ENCODE results near the gene PLEK.

PLEK gene

DNA sequence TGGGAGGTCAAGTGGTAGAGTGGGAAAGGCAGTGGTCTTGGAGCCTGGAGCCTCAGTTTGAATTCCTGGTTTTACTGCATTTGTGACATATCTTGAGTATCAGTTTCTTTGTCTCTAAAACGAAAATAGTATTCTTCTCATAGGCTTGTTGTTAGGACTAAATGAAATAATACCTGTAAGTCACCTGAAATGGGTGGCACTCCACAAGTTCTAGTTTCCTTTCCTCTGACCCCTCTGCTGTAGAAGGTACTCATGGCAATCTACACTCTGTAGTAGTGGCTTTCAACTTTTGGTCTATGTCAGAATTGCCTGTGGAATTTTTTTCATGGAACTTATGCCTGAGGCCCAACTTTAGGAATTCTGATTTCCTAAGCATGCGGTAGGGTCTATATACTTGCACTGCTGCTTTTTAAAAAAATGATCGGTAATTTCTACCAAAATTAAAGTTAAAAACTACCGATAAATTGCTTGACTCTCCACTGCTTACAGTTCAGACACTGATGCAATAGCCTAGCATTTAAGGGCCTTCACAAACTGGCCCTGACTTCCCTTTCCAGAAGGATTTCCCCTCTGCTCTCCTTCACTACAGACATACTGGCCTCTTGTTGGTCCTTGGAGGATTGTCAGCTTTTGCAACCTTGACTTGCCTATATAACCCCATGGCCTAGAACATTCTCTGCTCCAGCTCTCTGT lies 47.2 kb downstream of the PLEK start:
- peak overlapping the region; percentile 74 for H3K4me3 Mint-ChIP-seq
- H3K4me1 Mint-ChIP-seq, result peaks cover 77% of the 10 kb centered on the region
- H3K9me3 Mint-ChIP-seq, result peaks cover 8% of the 10 kb centered on the region
- peaks cover 12% of the 10 kb centered on the region for H3K36me3 Mint-ChIP-seq
- H3K27me3 Mint-ChIP-seq, result no peaks in the 10 kb centered on the region
- peak overlapping the region; percentile 83 for H3K27ac Mint-ChIP-seq
- ATAC-seq, result no peak

GRCh38 chr2:68413466-68413865 lies 48.4 kb downstream of the PLEK start:
- Mint-ChIP-seq H3K4me1 (peaks cover 79% of the 10 kb centered on the region), H3K9me3 (no peaks in the 10 kb centered on the region), H3K36me3 (peaks cover under 1% of the 10 kb centered on the region), H3K4me3 (no peak overlapping the region), H3K27ac (peak overlapping the region; percentile 3), H3K27me3 (no peaks in the 10 kb centered on the region)
- no peak for ATAC-seq

GRCh38 chr2:68414452-68414851 lies 49.4 kb downstream of the PLEK start:
- no peak for ATAC-seq
- no peak overlapping the region for H3K4me3 Mint-ChIP-seq
- no peaks in the 10 kb centered on the region for H3K36me3 Mint-ChIP-seq
- H3K27me3 Mint-ChIP-seq, result no peaks in the 10 kb centered on the region
- H3K27ac Mint-ChIP-seq, result no peak overlapping the region
- H3K4me1 Mint-ChIP-seq, result peaks cover 80% of the 10 kb centered on the region
- no peaks in the 10 kb centered on the region for H3K9me3 Mint-ChIP-seq

DNA sequence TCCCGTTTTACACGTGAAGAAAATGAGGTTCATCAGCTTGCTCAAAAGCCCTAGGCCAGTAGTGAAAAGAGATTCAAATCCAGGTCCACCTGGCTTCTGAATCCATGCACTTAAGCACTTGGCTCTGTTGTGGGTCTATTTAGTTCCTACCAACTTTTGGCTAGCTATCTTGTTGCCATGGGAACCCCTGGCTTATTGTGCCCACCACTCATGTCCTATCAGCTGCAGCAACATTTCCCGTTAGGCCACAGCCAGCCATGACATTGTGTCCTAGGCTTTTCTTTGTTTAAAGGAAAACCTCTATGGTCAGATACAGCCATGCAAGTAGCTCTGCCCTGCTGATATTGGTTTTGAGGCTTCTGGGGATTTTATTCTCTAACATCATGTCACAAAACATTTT lies 49.8 kb downstream of the PLEK start:
- H3K9me3 Mint-ChIP-seq, result no peaks in the 10 kb centered on the region
- no peaks in the 10 kb centered on the region for H3K27me3 Mint-ChIP-seq
- H3K27ac Mint-ChIP-seq, result no peak overlapping the region
- no peaks in the 10 kb centered on the region for H3K36me3 Mint-ChIP-seq
- H3K4me3 Mint-ChIP-seq, result no peak overlapping the region
- no peak for ATAC-seq
- H3K4me1 Mint-ChIP-seq, result peaks cover 80% of the 10 kb centered on the region

DNA sequence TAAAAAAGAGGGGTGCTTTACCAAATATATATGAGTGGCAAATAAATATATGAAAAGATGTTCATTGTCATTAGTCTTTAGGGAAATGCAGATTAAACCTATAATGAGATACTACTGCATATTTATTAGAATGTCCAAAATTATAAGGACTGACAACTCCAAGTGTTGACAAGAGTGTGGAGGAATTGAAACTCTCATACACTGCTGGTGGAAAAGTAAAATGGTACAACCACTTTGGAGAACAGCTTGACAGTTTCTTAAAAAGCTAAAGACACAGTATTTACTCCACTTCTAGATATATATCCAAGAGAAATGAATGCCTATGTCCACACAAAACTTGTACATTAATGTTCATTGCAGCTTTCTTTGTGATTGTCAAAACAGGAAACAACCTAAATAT lies 50.4 kb downstream of the PLEK start:
- Mint-ChIP-seq H3K4me1 (peaks cover 77% of the 10 kb centered on the region), H3K36me3 (no peaks in the 10 kb centered on the region), H3K27ac (no peak overlapping the region), H3K4me3 (no peak overlapping the region), H3K9me3 (no peaks in the 10 kb centered on the region), H3K27me3 (no peaks in the 10 kb centered on the region)
- no peak for ATAC-seq

GRCh38 chr2:68416081-68416675 lies 51.1 kb downstream of the PLEK start:
- H3K27me3 Mint-ChIP-seq, result no peaks in the 10 kb centered on the region
- H3K27ac Mint-ChIP-seq, result peak overlapping the region; percentile 72
- H3K9me3 Mint-ChIP-seq, result no peaks in the 10 kb centered on the region
- H3K4me3 Mint-ChIP-seq, result no peak overlapping the region
- peaks cover 78% of the 10 kb centered on the region for H3K4me1 Mint-ChIP-seq
- no peak for ATAC-seq
- H3K36me3 Mint-ChIP-seq, result no peaks in the 10 kb centered on the region

DNA sequence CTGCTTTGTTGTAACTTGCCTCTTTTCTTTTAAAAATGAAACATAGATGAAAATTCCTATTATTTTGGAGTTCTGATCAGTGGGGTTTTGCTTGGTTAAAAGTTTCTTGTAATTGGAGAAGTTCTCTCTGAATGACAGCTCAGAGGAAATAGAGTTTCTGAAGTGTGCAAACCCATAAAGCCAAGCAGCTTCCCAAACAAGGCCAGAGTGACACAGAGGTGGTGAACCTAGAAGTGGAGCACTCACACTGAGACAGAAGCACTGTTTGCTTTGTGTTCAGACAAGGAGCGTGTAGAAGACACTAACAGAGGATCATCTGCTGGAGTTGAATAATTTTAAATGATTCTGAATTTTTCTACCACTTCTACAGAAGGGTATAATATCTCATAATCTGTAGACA lies 52.8 kb downstream of the PLEK start:
- H3K27me3 Mint-ChIP-seq, result no peaks in the 10 kb centered on the region
- H3K36me3 Mint-ChIP-seq, result no peaks in the 10 kb centered on the region
- peak overlapping the region; percentile 72 for H3K27ac Mint-ChIP-seq
- ATAC-seq, result no peak
- H3K9me3 Mint-ChIP-seq, result no peaks in the 10 kb centered on the region
- peaks cover 71% of the 10 kb centered on the region for H3K4me1 Mint-ChIP-seq
- no peak overlapping the region for H3K4me3 Mint-ChIP-seq

- Mint-ChIP-seq H3K9me3 (no peaks in the 10 kb centered on the region), H3K4me1 (peaks cover 66% of the 10 kb centered on the region), H3K27me3 (no peaks in the 10 kb centered on the region), H3K36me3 (no peaks in the 10 kb centered on the region), H3K27ac (peak overlapping the region; percentile 72), H3K4me3 (no peak overlapping the region)
- no peak for ATAC-seq
These were observed 53.3 kb downstream of the PLEK start for GRCh38 chr2:68418419-68418818.

- H3K4me1 Mint-ChIP-seq, result peaks cover 62% of the 10 kb centered on the region
- no peaks in the 10 kb centered on the region for H3K36me3 Mint-ChIP-seq
- peak; percentile 53 for ATAC-seq
- H3K9me3 Mint-ChIP-seq, result no peaks in the 10 kb centered on the region
- no peaks in the 10 kb centered on the region for H3K27me3 Mint-ChIP-seq
- peak overlapping the region; percentile 72 for H3K27ac Mint-ChIP-seq
- H3K4me3 Mint-ChIP-seq, result no peak overlapping the region
These were observed 53.8 kb downstream of the PLEK start for GRCh38 chr2:68418855-68419254.

DNA sequence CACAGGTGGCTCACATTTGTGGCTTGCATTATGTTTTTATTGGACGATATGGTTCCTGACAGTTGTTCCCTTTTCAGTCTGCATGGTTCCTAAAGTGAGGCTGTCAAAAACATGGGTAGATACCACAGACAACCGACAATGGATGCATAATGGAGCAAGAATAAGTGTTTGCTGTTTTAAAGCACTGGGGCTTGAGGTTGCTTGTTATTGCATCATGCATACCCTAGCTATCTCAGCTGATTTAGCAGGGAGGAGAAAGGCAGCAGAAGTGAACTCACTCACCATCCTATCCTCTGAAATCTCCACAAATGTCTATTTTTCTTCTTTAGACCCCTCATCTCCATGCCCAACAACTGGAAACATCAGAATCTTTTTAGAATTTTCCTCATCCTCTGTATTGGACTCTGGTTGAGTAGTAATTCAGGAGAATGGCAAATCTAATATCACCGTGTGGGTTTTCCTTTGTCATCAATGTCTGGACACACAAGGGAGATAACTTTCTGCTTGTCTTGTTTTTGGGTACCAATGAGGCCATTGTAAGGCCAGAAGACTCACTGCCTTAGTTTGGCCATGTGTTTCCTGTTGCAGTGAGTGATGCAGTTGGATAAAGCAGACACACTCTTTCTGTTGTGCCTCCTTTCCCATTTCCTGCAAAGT lies 55.3 kb downstream of the PLEK start:
- ATAC-seq, result no peak
- H3K27me3 Mint-ChIP-seq, result no peaks in the 10 kb centered on the region
- no peaks in the 10 kb centered on the region for H3K36me3 Mint-ChIP-seq
- peak overlapping the region; percentile 9 for H3K27ac Mint-ChIP-seq
- H3K4me3 Mint-ChIP-seq, result no peak overlapping the region
- no peaks in the 10 kb centered on the region for H3K9me3 Mint-ChIP-seq
- H3K4me1 Mint-ChIP-seq, result peaks cover 60% of the 10 kb centered on the region

DNA sequence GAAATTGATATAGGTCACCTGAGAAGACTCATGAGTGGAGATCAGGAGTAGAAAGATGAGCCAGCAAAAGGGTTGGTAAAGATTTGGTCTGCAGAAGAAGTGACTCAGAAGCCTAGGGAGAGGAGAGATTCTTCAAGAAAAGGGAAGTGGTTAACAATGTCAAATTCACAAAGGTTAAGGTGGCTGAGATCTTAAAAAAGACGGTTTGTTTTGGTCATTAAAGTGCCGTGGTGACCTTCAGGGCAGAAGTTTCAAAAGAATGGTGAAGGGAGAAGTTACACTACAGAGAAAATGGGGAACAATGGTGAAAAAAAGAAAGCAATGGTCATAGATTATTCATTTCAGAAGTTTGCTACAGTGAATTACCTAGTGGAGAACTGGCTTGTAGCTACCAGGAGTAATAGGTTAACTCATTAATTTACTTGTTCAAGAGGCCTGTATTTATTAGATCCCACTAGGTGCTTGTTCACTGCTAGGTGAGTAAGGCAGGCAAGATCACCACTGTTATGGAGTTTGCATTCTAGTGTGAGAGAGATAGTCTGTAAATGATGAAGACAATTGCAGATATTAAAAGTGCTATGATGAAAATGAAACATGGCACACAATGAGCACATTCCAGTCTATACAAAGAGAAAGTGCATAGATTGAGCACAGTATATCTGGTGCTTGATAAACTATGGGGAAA lies 59.0 kb downstream of the PLEK start:
- Mint-ChIP-seq H3K4me1 (peaks cover 49% of the 10 kb centered on the region), H3K9me3 (no peaks in the 10 kb centered on the region), H3K27ac (no peak overlapping the region), H3K36me3 (no peaks in the 10 kb centered on the region), H3K27me3 (no peaks in the 10 kb centered on the region), H3K4me3 (no peak overlapping the region)
- peak; percentile 94 for ATAC-seq

GRCh38 chr2:68425503-68425902 lies 60.4 kb downstream of the PLEK start:
- H3K4me3 Mint-ChIP-seq, result no peak overlapping the region
- no peaks in the 10 kb centered on the region for H3K27me3 Mint-ChIP-seq
- H3K4me1 Mint-ChIP-seq, result peaks cover 38% of the 10 kb centered on the region
- H3K9me3 Mint-ChIP-seq, result no peaks in the 10 kb centered on the region
- no peak for ATAC-seq
- no peak overlapping the region for H3K27ac Mint-ChIP-seq
- no peaks in the 10 kb centered on the region for H3K36me3 Mint-ChIP-seq

- peaks cover 29% of the 10 kb centered on the region for H3K4me1 Mint-ChIP-seq
- H3K27ac Mint-ChIP-seq, result peak overlapping the region; percentile 47
- no peaks in the 10 kb centered on the region for H3K27me3 Mint-ChIP-seq
- H3K4me3 Mint-ChIP-seq, result no peak overlapping the region
- ATAC-seq, result no peak
- H3K36me3 Mint-ChIP-seq, result no peaks in the 10 kb centered on the region
- no peaks in the 10 kb centered on the region for H3K9me3 Mint-ChIP-seq
These were observed 61.4 kb downstream of the PLEK start for GRCh38 chr2:68426446-68426845.

DNA sequence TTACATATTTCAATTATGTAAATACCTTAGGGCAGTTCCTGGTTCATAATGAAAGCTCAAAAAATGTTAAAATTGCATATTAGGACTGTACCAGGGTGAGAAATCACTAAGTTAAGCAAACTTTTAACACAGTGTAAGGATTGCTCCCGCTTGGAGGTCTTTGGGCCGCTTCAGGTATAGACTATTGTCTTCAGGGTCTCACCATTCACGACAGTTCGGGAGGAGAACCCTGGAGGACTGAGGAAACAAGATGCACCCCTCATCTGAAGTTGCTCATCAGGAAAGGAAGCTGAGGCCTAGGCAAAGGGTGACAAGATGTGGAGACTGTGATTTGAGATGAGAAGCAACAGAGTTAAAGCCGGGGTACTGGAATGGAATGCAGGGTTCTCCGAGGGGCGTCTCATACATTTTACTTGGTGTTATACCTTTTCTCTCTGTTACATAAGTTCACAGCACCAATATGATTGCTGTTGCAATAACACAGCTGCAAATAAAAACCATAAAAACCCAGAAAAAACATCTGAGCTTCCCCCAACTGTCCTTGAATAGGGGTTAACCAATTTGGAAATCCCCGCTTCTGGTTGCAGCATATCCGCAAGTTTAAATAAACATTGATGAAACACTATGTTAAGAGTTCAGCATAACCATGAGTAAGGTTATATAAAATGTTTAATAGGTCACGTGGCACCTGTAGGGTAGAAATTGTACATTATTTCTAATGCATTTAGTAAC lies 61.9 kb downstream of the PLEK start:
- Mint-ChIP-seq H3K4me3 (no peak overlapping the region), H3K27me3 (no peaks in the 10 kb centered on the region), H3K4me1 (peaks cover 23% of the 10 kb centered on the region), H3K36me3 (no peaks in the 10 kb centered on the region), H3K27ac (peak overlapping the region; percentile 47), H3K9me3 (no peaks in the 10 kb centered on the region)
- ATAC-seq, result peak; percentile 51

- H3K4me3 Mint-ChIP-seq, result no peak overlapping the region
These were observed 63.0 kb downstream of the PLEK start for GRCh38 chr2:68428126-68428525.

More at GRCh38 chr2:68428126-68428525, 63.0 kb downstream of the PLEK start:
- Mint-ChIP-seq H3K4me1 (peaks cover 29% of the 10 kb centered on the region), H3K36me3 (no peaks in the 10 kb centered on the region), H3K27me3 (no peaks in the 10 kb centered on the region), H3K27ac (no peak overlapping the region), H3K9me3 (no peaks in the 10 kb centered on the region)
- ATAC-seq, result no peak
